GM12875 (cell line): ENCODE results near the gene ENGASE.

ENCODE experiments used
- H3K4me3 ChIP-seq: one replicate; pipeline ENCODE4 v1.5.1; 2011; ENCODE audit warnings: low read depth, low read length, control low read depth
- CTCF ChIP-seq: IDR thresholded peaks from 2 replicates; pipeline ENCODE4 v1.5.1; 2011; ENCODE audit warnings: low read depth, mild to moderate bottlenecking, control low read depth, inconsistent platforms, low read length, moderate library complexity, borderline replicate concordance; ENCODE audit not compliant: insufficient read depth

ENGASE gene

GRCh38 chr17:79034931-79035485 is 39.6 kb upstream of the ENGASE start:
- H3K4me3 ChIP-seq: no peak overlapping the region
- TF ChIP-seq CTCF: no peak

- no peak for TF ChIP-seq CTCF
- H3K4me3 ChIP-seq: no peak overlapping the region
These were observed 38.9 kb upstream of the ENGASE start for GRCh38 chr17:79035686-79036085.

GRCh38 chr17:79036181-79036580 is 38.4 kb upstream of the ENGASE start:
- no peak overlapping the region for H3K4me3 ChIP-seq
- no peak for TF ChIP-seq CTCF

- TF ChIP-seq CTCF: no peak
- no peak overlapping the region for H3K4me3 ChIP-seq
These were observed 38.0 kb upstream of the ENGASE start for GRCh38 chr17:79036596-79036995.

GRCh38 chr17:79038545-79039135 is 36.0 kb upstream of the ENGASE start:
- TF ChIP-seq CTCF: no peak
- H3K4me3 ChIP-seq: no peak overlapping the region

- no peak overlapping the region for H3K4me3 ChIP-seq
- no peak for TF ChIP-seq CTCF
These were observed 35.5 kb upstream of the ENGASE start for GRCh38 chr17:79039171-79039570.

GRCh38 chr17:79039886-79040285 is 34.7 kb upstream of the ENGASE start:
- no peak for TF ChIP-seq CTCF
- no peak overlapping the region for H3K4me3 ChIP-seq
